ENCODE results near the gene NFATC4. TPM values are rescaled to one million over a fixed set of nuclear protein-coding genes. Genes with fewer than 3 reads are reported as not detected.

NFATC4 gene
- total RNA-seq, 1 experiment from 2014 or later, result 14.6 TPM

- H3K27ac ChIP-seq, result no peak overlapping the region
- H3K36me3 ChIP-seq, result no peaks in the 10 kb centered on the region
- H3K4me1 ChIP-seq (replicated peaks), result peaks cover 7% of the 10 kb centered on the region
- H3K27me3 ChIP-seq (replicated peaks), result no peaks in the 10 kb centered on the region
- peak in 1 of 2 experiments; percentile 58 for DNase-seq (ENCODE audit: low read depth in 1 of 2, low spot score in 2 of 2)
- H3K9me3 ChIP-seq (replicated peaks), result no peaks in the 10 kb centered on the region
- no peak overlapping the region for H3K4me3 ChIP-seq
These were observed 35.6 kb upstream of the NFATC4 start for GRCh38 chr14:24332268-24332993.

GRCh38 chr14:24334431-24335291 is 33.3 kb upstream of the NFATC4 start, which contains the start of gene ADCY4:
TSS of gene ADCY4 (minus strand) at chr14:24335071. CDS start at chr14:24334652, 419 bp downstream.
- H3K36me3 ChIP-seq, result no peaks in the 10 kb centered on the region
- peak within 1 kb of the TSS; percentile 18 for H3K4me3 ChIP-seq
- no peak for DNase-seq (ENCODE audit: low read depth in 1 of 2, low spot score in 2 of 2)
- H3K4me1 ChIP-seq (replicated peaks), result peaks cover 7% of the 10 kb centered on the region
- H3K27me3 ChIP-seq (replicated peaks), result no peaks in the 10 kb centered on the region
- H3K9me3 ChIP-seq (replicated peaks), result no peaks in the 10 kb centered on the region
- H3K27ac ChIP-seq, result no peak within 1 kb of the TSS

- peaks cover 7% of the 10 kb centered on the region for H3K4me1 ChIP-seq (replicated peaks)
- H3K27ac ChIP-seq, result no peak overlapping the region
- no peaks in the 10 kb centered on the region for H3K9me3 ChIP-seq (replicated peaks)
- H3K36me3 ChIP-seq, result no peaks in the 10 kb centered on the region
- no peaks in the 10 kb centered on the region for H3K27me3 ChIP-seq (replicated peaks)
- no peak for DNase-seq (ENCODE audit: low read depth in 1 of 2, low spot score in 2 of 2)
- H3K4me3 ChIP-seq, result no peak overlapping the region
These were observed 32.4 kb upstream of the NFATC4 start for GRCh38 chr14:24335461-24336171.

DNA sequence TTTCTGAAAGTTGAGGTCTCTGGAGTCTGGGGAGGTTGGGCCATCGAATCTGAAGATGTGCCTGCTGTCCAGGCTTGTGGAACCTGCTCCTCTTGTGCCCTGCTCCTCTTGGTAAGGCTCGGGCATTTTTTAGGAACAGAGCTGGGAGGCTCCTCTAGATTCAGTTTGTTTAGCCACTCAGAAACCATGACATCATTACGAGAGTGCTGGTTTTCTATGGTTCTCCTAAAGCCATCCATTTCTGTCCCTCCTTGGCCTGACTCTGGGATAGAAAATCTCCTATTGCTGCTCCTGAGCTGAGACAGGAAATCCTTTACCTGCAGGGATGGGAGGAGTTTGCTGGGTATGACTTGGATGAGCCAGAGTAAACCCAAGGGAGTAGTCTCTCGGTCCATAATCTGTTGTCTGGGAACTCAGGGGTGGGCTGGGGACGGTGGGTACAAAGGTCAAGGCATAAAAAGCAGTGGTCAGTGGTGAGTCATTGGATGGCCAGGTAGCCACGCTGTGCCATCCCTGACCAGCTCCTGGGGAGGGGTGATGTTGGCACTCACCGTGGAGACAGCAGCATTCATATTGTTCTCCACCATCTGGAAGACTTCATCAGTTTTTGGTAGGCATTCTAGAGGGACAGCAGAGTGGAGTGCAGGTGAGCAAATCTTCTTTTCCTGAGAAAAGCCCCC is 30.7 kb upstream of the NFATC4 start:
- no peaks in the 10 kb centered on the region for H3K27me3 ChIP-seq (replicated peaks)
- H3K4me3 ChIP-seq, result no peak overlapping the region
- no peak overlapping the region for H3K27ac ChIP-seq
- no peaks in the 10 kb centered on the region for H3K9me3 ChIP-seq (replicated peaks)
- no peaks in the 10 kb centered on the region for H3K36me3 ChIP-seq
- no peak for DNase-seq (ENCODE audit: low read depth in 1 of 2, low spot score in 2 of 2)
- peaks cover 7% of the 10 kb centered on the region for H3K4me1 ChIP-seq (replicated peaks)

GRCh38 chr14:24337824-24338175 is 30.2 kb upstream of the NFATC4 start:
- H3K4me3 ChIP-seq, result no peak overlapping the region
- no peaks in the 10 kb centered on the region for H3K9me3 ChIP-seq (replicated peaks)
- H3K36me3 ChIP-seq, result no peaks in the 10 kb centered on the region
- H3K4me1 ChIP-seq (replicated peaks), result peaks cover 7% of the 10 kb centered on the region
- no peak for DNase-seq (ENCODE audit: low read depth in 1 of 2, low spot score in 2 of 2)
- H3K27me3 ChIP-seq (replicated peaks), result no peaks in the 10 kb centered on the region
- H3K27ac ChIP-seq, result no peak overlapping the region

DNA sequence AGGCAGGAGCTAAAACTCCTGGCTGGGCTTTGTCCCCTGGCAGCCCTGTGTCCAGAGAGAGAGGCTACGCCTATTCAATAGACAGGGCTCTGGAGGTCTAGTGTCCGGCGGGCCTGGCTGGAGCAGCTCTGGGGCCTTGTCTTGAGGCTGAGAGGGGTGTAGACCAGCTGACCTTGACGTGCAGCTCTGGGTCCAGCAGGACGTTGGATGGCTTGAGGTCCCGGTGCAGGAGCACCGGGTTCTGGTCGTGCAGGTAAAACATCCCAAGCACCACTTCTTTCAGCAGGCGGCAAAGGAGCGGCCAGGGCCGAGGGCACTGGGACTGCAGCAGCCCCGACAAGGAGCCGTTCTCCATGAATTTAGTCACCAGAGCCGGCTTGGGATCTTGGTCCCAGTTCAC is 29.1 kb upstream of the NFATC4 start:
- no peaks in the 10 kb centered on the region for H3K27me3 ChIP-seq (replicated peaks)
- peaks cover 1% of the 10 kb centered on the region for H3K4me1 ChIP-seq (replicated peaks)
- H3K27ac ChIP-seq, result no peak overlapping the region
- no peaks in the 10 kb centered on the region for H3K36me3 ChIP-seq
- DNase-seq (ENCODE audit: low read depth in 1 of 2, low spot score in 2 of 2), result no peak
- H3K9me3 ChIP-seq (replicated peaks), result no peaks in the 10 kb centered on the region
- H3K4me3 ChIP-seq, result no peak overlapping the region

- no peak for DNase-seq (ENCODE audit: low read depth in 1 of 2, low spot score in 2 of 2)
- Histone ChIP-seq H3K27ac (no peak within 1 kb of the TSS), H3K27me3 (replicated peaks) (no peaks in the 10 kb centered on the region), H3K4me3 (no peak within 1 kb of the TSS), H3K9me3 (replicated peaks) (no peaks in the 10 kb centered on the region), H3K36me3 (no peaks in the 10 kb centered on the region), H3K4me1 (replicated peaks) (no peaks in the 10 kb centered on the region)
These were observed 28.5 kb upstream of the NFATC4 start, which contains the start of gene RIPK3 for GRCh38 chr14:24339284-24340151. TSS of gene RIPK3 (minus strand) at chr14:24339991. CDS start at chr14:24339826, 165 bp downstream.

- Histone ChIP-seq H3K27me3 (replicated peaks) (no peaks in the 10 kb centered on the region), H3K36me3 (no peaks in the 10 kb centered on the region), H3K27ac (no peak overlapping the region), H3K9me3 (replicated peaks) (no peaks in the 10 kb centered on the region), H3K4me3 (no peak overlapping the region), H3K4me1 (replicated peaks) (no peaks in the 10 kb centered on the region)
- DNase-seq (ENCODE audit: low read depth in 1 of 2, low spot score in 2 of 2), result no peak
These were observed 27.4 kb upstream of the NFATC4 start for GRCh38 chr14:24340606-24341005.

DNA sequence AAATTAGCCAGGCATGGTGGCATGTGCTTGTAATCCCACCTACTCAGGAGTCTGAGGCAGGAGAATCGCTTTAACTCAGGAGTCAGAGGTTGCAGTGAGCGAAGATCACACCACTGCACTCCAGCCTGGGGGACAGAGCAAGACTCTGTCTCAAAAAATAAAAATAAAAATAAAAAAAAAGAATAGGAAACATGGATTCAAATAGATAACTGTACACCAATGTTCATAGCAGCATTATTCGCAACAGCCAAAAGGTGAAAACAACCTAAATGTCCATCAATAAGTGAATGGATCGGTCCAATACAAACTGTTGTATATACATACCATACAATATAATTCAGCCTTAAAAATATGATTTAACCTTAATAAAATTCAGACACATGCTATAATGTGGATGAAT is 25.1 kb upstream of the NFATC4 start:
- Histone ChIP-seq H3K4me3 (no peak overlapping the region), H3K4me1 (replicated peaks) (no peaks in the 10 kb centered on the region), H3K27me3 (replicated peaks) (no peaks in the 10 kb centered on the region; the same call in 1 of the 2 replicates), H3K9me3 (replicated peaks) (no peaks in the 10 kb centered on the region), H3K36me3 (no peaks in the 10 kb centered on the region), H3K27ac (no peak overlapping the region)
- no peak for DNase-seq (ENCODE audit: low read depth in 1 of 2, low spot score in 2 of 2)

GRCh38 chr14:24343795-24344660 is 24.0 kb upstream of the NFATC4 start:
- Histone ChIP-seq H3K4me1 (replicated peaks) (no peaks in the 10 kb centered on the region), H3K36me3 (no peaks in the 10 kb centered on the region), H3K27ac (no peak overlapping the region), H3K4me3 (no peak overlapping the region), H3K9me3 (replicated peaks) (no peaks in the 10 kb centered on the region), H3K27me3 (replicated peaks) (no peaks in the 10 kb centered on the region; the same call in 1 of the 2 replicates)
- no peak for DNase-seq (ENCODE audit: low read depth in 1 of 2, low spot score in 2 of 2)

DNA sequence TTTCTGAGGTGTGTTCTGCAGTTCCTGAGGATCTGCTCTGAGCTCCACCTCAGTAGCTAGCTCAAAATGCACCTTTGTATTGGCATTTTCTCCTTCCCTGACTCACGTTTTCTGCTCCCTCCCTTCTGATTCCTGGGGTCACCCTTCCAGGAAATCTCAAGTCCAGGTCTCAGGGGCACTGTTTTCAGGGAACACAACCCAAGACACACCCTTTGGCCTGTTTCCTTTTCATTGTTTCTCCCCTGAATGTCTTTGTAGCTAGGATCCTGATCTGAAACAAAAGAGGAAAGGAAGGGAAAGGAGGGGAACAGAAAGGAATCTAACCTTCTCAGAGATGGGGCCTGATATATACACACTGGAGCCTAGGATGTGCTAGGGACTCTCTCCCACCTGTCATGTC is 20.9 kb upstream of the NFATC4 start:
- no peak overlapping the region for H3K27ac ChIP-seq
- no peak for DNase-seq (ENCODE audit: low read depth in 1 of 2, low spot score in 2 of 2)
- H3K9me3 ChIP-seq (replicated peaks), result no peaks in the 10 kb centered on the region
- peaks cover 8% of the 10 kb centered on the region; the same call in 1 of the 2 replicates for H3K4me1 ChIP-seq (replicated peaks)
- no peaks in the 10 kb centered on the region for H3K36me3 ChIP-seq
- no peak overlapping the region for H3K4me3 ChIP-seq
- no peaks in the 10 kb centered on the region; the same call in 1 of the 2 replicates for H3K27me3 ChIP-seq (replicated peaks)

GRCh38 chr14:24348186-24348585 is 19.8 kb upstream of the NFATC4 start:
- H3K36me3 ChIP-seq, result no peaks in the 10 kb centered on the region
- H3K27me3 ChIP-seq (replicated peaks), result no peaks in the 10 kb centered on the region; the same call in 1 of the 2 replicates
- no peak overlapping the region for H3K27ac ChIP-seq
- H3K4me3 ChIP-seq, result no peak overlapping the region
- H3K9me3 ChIP-seq (replicated peaks), result no peaks in the 10 kb centered on the region
- peaks cover 8% of the 10 kb centered on the region; the same call in 1 of the 2 replicates for H3K4me1 ChIP-seq (replicated peaks)
- no peak for DNase-seq (ENCODE audit: low read depth in 1 of 2, low spot score in 2 of 2)

Data from SJSA1 (cell line).